GM21423 (cell line): ENCODE measurements around the gene LMAN1L.
A peak's percentile ranks its signal among the peaks of the same experiment; 100 is the strongest.

ENCODE experiments used
- ATAC-seq: cut with Tn5 transposase; IDR thresholded peaks from one replicate; pipeline ENCODE4 v1.9.1; 2021; ENCODE audit warnings: mild to moderate bottlenecking, moderate library complexity; ENCODE audit not compliant: unreplicated experiment

LMAN1L gene

DNA sequence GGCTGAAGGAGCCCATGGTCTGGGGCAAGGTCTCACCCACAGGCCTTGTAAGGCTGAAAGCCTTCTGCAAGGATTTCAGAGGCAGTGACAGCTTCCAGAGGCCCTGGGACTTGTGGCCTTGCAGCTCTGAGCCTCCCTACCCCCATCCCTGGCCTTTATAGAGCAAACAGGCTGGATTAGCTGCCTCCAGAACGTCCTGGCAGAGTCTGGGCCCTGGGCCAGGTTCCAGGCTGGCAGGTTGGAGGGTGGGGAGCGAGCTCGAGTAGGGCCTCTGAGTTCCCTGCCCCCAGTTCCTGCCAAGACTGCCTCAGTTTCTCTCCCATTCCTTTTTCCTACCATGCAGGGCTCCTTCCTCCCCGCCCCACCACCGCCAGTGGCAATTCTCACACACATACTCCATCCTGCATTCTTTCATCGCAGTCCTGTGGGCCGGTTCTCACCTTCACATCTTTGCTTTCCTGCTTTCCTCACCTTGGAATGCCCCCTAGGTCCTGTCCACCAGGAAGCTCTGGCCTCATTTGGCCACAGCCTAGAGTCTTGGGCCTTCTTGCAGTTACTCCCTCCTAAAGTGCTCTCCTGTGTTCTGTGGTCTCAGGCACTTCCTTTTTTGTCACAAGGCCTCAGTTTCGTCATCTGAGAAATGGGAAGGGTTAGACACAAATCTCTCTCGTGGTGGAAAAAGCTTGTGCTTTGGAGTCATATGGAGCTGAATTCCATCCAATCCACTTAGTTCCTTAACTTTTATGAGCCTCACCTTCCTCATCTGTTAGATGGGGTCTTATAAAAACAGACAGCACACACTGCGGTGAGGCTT is 2.7 kb downstream of the LMAN1L start:
- no peak for ATAC-seq

DNA sequence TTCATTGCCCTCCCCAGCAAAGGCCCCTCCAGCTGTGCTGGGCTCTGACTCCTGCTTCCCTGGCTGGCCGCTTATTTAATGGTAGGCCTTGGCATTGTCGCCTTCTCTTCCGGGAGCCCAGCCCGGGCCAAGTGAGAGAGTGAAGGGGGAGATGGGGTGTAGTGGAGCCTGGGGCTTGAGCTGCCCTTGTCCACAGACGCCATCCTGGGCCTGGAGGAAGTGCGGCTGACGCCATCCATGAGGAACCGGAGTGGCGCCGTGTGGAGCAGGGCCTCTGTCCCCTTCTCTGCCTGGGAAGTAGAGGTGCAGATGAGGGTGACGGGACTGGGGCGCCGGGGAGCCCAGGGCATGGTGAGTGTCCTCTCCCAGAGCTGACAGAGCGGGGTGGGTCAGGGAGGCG is 3.3 kb downstream of the LMAN1L start:
- no peak for ATAC-seq

DNA sequence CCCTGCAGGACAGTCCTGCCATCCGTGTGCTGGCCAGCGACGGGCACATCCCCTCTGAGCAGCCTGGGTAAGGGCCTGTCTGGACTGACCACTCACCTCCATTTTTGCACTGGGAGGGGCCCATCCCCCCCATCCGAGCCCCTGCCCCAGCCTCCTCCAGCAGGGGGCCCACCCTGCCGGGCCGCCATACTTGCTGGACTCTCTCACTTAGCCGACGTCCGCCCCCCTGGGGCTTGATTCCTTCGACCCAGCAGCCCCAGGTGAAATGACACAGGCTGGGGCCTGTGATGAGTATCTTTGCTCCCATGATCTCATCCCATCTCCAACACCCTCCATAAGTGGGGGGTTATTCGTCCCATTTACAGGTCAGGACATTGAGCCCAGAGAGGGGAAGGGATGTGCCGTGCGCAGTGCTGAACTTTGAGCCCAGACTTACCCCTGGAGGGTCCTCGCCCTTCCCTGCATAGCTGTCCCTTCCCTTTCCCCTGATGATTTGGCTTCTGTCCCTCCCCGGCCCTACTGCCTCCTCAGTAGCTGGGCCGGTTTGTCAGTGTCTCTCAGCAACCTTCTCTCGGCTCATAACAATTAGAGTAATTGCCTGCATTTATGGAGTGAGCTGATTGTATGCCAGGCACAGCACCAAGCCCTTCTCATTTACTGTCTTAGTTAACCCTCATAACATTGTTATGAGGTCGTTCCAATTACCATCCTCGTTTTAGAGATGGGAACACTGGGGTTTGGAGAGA is 4.2 kb downstream of the LMAN1L start:
- ATAC-seq, result no peak

DNA sequence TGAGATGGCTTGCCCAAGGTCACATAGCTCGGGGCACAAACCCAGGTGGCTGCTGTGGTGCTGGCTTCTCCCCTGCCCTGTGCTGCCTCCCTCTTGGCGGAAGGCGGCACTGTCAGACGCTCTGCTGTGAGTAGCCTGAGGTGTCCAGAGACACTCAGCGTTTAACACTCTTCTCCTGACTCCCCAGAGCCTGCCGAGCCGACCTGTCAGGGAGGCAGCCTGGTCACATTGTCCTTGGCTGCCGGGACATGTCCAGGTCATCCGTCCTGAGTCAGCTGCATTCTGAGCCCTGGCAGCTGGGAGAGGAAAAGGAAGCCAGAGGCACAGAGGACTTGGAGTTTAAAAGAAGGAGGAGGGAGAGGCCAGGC is 4.7 kb downstream of the LMAN1L start:
- ATAC-seq, result no peak

DNA sequence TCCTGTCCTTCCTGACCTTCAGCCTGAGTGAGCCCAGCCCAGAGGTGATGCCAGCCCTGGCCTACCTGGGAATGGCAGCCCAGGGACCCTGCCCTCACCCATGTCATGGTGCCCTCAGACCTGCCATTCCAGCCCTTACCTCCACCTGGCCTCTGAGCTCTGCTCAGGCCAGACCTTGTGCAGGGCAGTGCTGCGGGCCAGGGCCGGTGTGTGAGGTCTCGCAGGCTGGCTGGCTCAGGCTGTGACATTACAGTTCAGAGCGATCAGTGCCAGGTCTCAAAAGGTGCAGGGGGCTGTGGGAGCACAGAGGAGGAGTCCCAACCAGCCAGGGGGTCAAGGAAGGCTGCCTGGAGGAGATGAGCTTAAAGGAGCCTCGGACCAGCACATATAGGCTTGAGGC is 7.4 kb downstream of the LMAN1L start:
- ATAC-seq, result no peak

DNA sequence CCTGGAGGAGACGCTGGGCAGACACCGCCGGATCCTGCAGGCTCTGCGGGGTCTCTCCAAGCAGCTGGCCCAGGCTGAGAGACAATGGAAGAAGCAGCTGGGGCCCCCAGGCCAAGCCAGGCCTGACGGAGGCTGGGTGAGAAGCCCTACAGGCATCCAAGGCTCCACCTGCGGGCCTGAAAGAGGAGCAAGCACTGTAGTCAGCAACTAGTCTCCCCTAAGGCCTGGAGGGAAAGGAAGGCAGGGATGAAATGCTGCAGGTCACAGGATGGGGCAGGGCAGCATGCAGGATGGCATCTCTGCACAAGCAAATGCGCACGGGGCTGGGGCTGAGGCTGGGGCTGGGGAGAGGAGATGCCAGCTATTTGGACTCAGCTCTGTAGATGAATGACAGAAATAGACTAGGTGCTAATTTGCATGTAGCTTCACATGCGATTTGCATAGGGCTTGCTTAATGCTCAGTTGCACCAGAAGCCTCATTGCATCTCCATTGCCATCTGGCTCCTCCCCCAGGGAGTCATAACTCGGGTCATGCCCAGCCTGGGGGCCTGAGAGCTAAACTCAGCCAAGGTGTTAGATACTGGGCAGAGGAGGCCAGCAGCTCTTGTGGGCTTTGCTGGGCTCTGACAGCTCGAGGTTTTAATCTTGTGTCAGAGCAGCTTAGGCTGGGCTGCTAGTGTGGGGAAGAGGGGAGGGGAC is 8.6 kb downstream of the LMAN1L start:
- ATAC-seq, result peak; percentile 62

DNA sequence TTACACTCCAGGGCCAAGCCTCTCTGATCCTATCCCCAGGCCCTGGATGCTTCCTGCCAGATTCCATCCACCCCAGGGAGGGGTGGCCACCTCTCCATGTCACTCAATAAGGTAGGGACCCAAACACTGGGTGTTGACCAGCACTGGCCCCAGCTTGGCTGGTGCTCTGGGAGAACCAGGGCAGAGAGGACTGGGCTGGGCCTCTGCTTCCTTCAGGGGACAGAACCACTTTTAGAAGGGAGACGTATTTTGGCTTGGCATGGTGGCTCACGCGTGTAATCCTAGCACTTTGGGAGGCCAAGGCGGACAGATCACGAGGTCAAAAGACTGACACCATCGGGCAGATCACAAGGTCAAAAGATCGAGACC is 9.1 kb downstream of the LMAN1L start:
- ATAC-seq, result no peak

DNA sequence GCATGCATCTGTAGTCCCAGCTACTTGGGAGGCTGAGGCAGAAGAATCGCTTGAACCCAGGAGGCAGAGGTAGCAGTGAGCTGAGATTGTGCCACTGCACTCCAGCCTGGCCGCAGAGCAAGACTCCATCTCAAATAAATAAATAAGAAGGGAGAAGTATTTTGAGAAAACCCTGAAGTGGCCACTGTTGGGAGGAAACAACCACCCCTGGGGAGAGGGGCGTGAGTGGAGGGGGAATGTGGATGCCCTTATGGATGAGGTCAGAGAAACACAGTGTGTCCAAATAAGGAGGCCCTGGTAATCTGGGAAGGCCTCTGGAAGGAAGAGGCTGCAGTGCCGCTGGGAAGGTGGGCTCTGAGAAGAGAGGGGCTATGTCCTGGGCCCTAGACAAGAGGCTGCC is 9.6 kb downstream of the LMAN1L start:
- no peak for ATAC-seq

DNA sequence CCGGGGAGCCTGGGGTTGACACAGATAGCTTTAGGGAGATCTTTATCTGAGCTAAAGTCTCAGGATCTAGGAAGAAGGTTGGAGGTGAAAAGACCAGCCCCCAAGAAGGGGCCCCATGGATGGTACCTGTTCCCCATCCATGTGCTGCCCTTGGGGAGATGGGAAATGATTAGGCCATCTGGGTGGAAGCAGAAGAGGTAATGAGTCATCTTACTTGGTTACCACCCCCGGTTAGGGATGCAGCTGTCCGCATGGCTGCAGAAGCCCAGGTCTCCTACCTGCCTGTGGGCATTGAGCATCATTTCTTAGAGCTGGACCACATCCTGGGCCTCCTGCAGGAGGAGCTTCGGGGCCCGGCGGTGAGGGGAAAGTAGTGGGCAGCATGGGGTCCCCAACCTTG is 10.7 kb downstream of the LMAN1L start:
- ATAC-seq, result no peak

DNA sequence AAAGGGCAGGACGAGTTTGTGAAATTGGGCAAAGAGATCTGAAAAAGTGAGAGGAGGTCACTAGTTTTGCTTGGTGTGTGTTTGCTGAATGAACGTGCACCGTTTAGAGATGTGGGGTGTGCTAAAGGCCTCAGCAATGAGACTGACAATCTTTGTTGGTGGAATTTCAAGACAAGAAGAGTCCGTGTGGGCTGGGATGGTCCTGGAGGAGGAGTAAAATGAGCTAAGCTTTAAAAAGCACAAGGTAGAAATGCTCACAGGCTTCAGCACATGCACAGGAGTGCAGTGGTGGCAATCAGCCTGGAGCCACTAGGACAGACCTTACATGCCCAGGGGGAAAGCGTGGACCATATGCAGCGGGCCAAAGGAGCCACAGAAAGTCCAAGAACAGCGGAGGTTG is 12.3 kb downstream of the LMAN1L start:
- no peak for ATAC-seq

DNA sequence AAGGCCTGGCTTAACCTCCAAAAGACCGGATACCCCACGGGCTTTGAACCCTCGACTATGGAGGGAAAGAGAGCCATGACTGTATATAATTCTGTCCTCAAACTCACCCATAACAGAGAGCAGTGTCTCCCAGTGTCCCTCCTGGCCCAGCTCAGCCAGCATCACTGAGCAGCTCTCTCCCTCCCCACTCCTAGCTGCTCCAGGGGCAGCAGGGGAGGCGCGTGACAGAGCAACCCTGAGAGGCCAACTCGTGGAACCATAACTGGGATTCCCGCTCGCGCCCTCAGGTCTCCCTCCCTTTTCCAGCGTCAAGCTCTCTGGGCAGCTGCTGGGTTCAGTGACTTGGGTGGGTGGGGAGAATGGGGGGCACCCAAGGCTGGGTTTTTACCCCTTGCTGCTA is 13.2 kb downstream of the LMAN1L start:
- ATAC-seq, result no peak

DNA sequence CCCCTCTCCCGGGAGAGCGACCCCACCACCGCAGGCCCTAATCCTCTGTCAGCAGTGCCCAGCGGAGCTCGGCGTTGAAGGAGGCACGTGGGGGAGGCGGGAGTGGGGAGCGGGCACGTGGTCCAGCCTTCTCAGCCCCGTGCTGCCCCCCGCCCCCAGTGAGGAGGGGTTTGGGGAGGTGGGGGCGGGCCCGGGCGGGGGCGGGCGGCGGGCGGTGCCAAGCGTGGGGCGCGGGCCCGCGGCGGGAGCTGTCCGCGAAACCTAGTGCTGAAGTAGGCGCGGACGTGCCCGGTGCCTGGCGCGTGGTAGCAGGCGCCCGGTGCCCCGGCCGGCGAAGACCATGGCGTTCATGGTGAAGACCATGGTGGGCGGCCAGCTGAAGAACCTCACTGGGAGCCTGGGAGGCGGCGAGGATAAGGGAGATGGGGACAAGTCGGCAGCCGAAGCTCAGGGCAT is 13.8 kb downstream of the LMAN1L start, which contains the start of gene CPLX3:
CPLX3 (plus strand) TSS at position 264 of the 456 bp plus-strand sequence; CDS start at position 341, 77 bp downstream.
- ATAC-seq, result no peak

DNA sequence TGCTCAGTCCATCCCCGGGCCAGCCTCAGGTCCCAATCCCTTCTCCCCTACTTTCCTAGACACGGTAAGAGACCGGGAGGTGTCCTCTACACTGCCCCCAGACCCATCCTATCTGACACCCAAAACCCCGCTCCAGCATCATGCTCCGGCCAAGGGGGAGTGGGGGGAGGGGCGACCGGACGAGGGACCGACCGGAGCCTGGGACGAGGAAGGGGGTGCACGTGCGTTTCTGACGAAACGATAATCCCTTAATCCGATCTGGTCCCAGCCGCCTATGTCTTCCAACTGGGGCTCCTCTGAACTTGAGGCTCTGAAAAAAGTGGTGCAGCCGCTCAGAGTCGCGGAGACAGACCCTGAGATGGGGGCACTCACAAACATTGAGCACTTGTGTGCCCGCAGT is 14.3 kb downstream of the LMAN1L start:
- ATAC-seq, result no peak

DNA sequence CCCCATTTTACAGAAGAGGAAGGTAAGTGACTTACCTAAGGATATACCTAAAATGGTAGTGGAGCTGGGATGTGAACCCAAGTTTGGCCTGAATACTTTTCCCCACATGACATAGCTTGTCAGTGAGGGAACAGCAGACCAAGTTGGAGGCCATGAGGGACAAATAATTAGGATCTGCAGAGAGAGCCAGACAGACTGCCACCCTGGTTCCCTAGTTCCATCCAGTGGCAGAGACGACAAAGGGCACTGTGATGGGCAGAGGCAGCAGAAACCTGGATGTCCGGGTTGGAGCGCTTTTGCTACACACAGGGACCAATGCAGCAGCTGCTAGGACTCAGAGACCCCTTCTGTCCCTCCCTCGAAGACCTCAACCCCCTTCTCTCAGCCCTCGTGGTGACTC is 15.0 kb downstream of the LMAN1L start:
- no peak for ATAC-seq

DNA sequence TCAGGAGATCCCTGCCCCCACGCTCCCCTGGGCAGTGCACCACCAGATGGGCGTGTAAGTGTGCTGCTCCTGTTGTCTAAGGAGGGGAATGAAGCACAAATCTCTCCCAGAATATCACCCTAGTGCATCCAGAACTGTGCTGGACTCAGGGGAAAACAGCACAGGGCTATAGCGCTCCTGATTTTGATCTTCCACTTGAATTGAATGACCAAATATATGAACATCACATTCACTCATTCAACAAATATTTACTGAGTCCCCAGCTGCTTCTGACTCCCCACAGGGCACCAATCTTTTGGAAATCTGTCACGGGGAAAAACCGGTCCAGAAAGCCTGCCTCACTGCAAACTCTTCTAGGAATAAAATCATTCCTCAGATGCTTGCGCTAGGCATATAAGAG is 16.2 kb downstream of the LMAN1L start:
- ATAC-seq, result no peak

DNA sequence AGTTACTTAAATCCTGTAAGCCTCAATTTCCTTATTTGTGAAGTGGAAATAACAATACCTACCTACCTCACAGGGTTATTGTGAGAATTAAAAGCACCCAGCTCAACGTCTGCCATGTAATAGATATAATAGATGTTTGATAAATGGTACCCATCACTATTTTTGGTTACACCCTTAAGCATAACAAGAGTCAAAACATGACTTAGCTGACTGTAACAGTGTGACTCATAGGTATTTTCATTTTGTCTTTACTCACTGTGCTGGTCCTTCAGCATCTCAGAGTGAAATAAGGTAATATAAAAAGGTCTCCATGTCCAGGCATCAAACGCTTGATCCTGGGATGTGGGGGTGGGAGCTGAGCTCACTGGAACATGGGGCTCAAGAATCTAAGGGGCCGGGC is 16.9 kb downstream of the LMAN1L start:
- no peak for ATAC-seq

DNA sequence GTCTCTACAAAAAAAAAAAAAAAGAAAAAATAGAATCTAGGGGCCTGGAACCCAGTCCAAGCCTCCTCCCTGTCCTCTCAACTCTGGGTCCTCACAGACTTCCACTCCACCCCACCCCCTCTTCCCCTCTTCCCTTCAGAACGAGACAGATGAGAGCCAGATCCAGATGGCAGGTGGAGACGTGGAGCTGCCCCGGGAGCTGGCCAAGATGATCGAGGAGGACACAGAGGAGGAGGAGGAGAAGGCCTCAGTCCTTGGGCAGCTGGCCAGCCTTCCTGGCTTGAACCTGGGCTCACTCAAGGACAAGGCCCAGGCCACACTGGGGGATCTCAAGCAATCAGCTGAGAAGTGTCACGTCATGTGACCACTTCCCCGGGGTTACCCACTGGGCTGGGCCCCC is 17.4 kb downstream of the LMAN1L start:
- no peak for ATAC-seq

DNA sequence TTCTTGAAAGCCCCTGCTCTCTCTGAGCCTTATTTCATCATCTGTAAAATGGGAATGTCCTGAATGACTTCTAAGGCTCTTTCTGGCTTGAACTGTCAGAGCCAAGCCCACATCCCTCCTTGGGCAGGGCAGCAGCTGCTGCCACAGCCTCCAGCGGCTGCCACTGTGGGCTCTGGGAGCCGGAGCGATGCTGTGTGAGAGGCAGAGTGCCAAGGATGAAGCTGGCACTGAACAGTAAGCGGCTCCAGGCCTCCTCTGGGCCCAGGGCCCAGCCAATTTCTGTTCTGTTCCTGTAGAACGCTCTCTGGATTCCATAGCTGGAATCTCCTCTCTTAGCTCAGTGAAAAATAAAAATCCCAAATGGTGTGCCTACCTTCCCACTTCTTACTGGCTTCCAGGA is 18.2 kb downstream of the LMAN1L start:
- no peak for ATAC-seq

DNA sequence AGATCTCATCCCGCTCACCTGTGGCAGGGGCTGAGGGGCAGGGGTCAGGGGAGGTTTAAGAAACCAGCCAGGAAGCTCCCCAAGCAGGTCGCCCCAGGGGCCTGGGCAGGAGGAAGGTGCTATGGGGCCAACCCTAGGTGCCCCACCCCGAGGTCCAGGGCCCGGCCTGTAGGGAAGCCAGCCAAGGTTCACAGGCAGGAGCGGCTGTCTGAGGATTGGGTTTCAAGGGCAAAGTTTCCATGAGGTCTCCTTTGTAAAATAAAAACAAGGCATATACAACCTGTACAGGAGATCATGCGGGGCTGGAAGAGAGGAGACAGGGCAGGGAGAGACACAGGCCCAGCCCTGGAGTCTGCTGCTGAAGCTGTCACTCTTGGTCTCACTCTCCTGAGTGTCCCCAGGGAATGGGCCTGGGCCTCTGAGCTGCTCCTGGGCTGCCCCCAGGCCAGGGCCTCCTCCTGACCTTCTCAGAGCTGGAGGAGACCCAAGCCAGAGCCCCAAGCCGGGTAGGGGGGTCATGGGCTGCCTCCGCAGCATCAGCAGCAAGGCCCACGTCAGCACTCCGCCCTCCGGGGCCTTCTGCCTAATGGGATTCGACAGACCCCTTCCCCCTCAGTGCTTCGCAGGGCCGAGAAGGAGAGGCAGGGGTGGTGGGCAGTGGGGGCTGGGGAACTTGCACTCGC is 19.3 kb downstream of the LMAN1L start:
- ATAC-seq, result no peak

DNA sequence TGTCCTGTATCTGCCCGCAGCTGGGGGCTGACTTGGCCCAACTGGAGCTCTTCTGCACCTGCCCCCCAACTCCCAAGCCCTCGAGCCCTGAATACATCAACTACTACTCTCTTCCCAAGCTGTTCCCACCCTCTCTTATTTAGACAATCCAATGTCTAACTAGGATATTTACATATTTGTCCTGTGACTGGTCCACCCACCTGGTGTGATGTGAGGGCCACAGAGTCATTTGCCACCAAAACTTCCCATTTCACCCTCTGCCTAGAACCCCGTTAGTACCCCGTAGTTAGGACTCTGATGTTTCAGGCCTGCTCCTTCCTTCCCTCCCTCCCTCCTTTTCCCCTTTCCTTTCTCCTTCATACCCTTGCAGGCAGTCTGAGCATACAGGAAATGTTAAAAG is 20.2 kb downstream of the LMAN1L start:
- ATAC-seq, result no peak
